HPDE6-E6E7 (cell line): Measurements from ENCODE around the gene INPP1.
"Not testable (repeated sequence)": the region's sequence is repeated elsewhere in the genome, so short reads cannot be mapped to it uniquely, and the experiment has no call there.

Experiments
- DNase-seq: peaks from one replicate; pipeline ENCODE4 v3.0.0; 2011; ENCODE audit warnings: missing footprints; ENCODE audit errors: extremely low spot score

Gene INPP1

GRCh38 chr2:190333928-190334327 is 9.5 kb upstream of the INPP1 start:
- no peak for DNase-seq

DNA sequence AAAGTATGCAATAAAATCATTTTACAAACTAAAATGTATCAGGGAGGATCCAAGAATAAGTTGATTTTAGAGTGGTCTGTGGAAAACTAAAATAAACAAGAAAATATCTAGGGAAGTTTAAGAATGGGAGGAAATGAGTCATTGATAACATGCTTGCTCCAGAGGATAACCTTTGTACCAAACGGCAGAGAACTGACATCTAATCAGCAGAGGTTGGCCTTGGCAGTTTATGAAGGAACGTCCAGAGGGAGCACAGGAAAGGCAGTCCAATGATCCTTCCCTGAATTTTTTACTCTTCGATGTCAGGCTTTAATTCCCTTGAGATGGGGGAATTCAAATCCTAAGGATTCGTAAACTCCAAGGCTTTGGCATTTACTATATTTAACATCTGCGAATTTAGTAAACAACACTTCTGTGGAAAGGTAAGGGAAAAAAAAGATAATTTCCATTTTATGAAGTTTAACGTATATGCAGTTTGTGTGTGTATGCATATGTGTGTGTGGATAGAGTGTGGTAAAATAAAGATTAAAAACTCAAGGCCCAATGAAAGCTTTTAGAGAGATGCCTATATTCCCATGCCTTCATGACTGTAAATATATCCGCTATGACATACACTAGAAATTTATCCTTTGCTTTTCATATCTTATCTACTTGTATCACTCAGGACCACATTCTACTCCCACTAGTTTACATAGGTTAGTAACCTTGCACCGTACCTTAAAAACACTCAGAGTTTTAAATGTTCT is 8.7 kb upstream of the INPP1 start:
- DNase-seq: no peak

DNA sequence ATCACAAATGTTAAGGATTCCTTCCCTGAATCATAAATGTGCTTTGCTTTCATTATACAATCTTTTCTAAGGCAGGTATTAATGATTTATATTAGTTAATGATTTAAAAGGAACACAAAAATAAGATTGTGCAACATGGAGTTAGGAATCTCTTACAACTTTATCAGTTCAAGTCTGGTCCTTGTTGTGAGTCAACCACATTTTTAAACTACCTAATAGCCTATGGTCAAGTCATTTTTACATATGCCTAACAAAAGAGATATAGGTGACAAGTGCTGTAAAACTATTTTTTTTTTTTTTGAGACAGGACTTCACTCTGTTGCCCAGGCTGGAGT is 8.2 kb upstream of the INPP1 start:
- DNase-seq: no peak

- not testable (repeated sequence) for DNase-seq
These were observed 7.8 kb upstream of the INPP1 start for GRCh38 chr2:190335584-190335983.

- no peak for DNase-seq
These were observed 7.0 kb upstream of the INPP1 start for GRCh38 chr2:190336420-190336819.

DNA sequence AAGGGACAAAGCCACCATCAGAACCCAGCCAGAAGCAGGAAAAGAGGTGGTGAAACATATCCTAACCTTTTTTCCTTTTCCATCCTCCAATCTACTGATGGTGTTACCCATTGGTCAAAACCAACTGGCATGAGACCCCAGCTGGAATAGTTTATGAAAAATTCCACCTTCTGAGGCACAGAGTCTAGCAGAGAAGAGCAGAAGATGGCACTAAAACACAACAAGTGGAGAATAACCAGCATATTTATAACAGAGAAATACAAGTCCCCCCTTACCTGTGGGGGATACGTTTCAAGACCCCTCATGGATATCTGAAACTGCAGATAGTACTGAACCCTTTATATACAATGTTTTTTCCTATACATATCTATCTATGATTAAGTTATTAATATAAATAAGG is 4.9 kb upstream of the INPP1 start:
- no peak for DNase-seq

DNA sequence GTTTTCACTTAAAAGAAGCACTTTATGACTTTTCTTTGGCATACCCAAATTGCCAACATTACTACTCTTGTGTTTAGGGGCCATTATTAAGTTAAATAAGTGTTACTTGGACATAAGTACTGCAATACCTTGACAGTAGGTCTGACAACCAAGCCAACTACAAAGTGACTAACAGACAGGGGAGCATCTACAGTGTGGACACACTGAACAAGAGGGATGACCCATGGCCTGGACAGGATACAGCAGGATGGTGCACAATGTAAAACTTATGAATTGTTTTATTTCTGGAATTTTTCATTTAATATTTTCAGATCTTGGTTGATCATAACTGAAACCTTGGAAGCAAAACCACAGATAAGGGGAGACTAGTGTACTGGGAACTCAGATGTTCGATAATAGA is 4.0 kb upstream of the INPP1 start:
- DNase-seq: no peak

DNA sequence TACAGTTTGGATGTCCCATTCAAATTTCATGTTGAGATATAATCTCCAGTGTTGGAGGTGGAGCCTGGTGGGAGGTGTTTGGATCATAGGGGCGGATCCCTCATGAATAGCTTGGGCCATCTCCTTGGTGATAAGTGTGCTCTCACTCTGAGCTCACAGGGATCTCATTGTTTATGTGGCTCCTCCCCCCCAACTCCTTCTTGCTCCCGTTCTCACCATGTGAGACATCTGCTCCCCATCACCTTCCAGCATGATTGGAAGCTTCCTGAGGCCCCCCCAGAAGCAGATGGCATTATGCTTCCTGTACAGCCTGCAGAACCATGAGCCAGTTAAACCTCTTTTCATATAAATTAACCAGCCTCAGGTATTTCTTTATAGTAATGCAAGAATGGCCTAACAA is 3.0 kb upstream of the INPP1 start:
- no peak for DNase-seq

DNA sequence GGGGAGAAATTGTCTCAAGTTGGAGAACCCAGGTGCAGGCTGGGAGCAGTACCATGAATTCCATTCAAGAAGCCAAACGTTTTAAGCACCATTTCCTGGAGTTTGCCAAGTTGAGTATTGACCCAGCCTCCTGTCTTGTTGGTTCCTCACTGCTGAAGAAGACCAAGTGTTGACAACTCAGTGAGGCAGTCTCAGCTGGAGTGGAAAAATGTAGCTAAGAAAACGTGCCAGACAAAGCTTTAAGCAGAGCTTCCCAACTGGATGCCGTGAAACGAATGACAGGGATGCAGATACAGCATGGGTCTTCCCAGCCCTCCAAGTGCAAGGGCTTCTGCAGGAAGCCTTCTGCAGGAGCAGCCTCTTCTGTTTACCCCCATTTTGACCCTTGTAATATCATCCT is 778 bp upstream of the INPP1 start:
- no peak for DNase-seq

DNA sequence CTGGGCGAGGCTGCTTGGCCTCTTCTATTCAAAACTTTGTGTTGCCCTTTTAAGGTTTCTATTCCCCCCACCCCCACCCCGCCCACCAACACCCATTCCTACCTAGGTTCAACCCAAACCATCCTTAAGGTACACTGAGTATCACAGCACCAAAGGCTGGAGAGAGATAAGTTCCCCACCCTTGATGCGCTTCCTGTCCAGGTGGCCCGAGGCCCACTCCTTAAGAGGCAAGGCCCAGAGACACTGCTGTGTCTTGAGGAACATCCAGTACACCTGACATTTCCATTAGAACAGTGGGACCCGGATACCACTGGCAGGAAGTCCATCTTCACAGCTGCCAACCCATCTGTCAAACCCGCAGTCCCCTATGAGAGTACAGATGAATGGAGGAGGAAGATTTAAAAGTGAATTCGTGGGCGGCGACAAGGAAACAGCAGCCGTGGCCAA is 277 bp upstream of the INPP1 start:
- DNase-seq: no peak

DNA sequence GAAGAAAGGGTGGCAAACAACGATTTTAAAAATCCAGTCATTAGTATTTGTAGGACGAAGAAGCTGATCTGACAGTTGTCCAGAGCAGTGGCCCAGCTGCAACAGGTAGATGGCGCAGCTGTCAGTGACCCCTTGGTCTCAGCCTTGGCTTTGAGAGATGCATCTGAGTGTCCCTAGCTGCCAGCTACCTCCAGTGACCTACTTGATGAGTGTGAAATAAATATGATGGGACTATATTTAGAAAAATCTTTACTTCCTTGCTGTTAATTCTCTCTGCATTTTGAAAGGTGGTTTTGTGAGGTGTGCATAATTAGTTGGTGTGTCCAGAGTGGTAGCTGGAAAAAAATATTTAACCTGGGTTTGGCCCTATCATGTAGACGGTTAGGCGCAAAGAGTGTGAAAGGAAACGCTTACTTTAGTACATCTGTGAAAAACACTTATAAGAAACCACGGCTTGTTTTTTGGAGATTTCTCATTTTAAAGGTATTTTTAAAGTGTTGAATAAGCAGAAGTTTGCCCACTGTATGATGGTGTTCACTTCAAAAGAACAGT is 963 bp downstream of the INPP1 start:
- DNase-seq: peak; percentile 29

DNA sequence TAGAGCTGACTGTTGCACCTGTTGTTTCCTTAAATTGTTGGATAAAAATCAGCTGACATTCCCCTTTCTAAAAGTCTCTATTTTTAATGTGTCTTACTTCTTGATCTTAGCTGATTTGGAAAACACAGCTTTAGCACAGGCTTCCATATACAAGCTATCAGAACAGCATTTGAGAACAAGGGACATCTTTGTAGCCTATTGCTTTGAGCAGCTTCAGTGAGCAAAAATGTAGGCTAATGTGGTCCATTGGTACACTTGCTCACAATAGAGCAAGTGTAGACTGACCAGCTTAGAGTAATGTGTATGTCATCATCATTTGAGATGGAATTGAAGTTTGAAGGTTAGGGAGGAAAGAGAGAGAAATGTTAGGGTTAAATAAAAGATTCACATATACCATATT is 7.0 kb downstream of the INPP1 start:
- no peak for DNase-seq

- DNase-seq: no peak
These were observed 8.6 kb downstream of the INPP1 start for GRCh38 chr2:190351955-190352354.

GRCh38 chr2:190352668-190353536 is 9.5 kb downstream of the INPP1 start:
- no peak for DNase-seq

- DNase-seq: no peak
These were observed 10.1 kb downstream of the INPP1 start for GRCh38 chr2:190353537-190353899.

DNA sequence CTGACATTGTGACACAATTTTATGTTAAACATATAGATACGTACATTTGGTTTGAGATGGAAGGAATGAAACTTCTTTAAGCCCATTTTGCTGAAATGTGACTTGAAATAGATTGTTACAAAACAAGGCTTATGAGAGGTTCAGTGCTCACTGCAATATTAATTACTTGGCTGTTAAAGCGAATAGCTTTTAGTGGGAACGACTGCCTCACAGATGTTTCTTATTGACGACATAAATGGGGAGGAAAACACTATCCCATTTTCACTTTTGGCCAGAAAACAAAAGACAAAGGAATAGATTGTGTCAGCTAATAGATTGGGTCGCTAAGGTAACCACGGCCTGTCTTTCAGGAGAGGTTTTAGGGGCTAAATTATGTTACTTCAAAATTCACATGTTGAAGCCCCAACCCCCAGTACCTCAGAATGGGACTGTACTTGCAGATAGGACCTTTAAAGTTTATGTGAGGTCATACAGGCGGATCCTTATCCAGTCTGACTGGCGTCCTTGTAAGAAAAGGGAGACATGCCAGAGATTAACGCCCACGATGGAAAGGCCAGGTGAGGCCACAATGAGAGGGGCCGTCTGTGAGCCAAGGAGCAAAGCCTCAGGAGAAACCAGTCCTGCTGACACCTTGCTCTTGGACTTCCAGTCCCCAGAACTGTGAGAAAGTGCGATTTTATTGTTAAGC is 10.8 kb downstream of the INPP1 start:
- no peak for DNase-seq

DNA sequence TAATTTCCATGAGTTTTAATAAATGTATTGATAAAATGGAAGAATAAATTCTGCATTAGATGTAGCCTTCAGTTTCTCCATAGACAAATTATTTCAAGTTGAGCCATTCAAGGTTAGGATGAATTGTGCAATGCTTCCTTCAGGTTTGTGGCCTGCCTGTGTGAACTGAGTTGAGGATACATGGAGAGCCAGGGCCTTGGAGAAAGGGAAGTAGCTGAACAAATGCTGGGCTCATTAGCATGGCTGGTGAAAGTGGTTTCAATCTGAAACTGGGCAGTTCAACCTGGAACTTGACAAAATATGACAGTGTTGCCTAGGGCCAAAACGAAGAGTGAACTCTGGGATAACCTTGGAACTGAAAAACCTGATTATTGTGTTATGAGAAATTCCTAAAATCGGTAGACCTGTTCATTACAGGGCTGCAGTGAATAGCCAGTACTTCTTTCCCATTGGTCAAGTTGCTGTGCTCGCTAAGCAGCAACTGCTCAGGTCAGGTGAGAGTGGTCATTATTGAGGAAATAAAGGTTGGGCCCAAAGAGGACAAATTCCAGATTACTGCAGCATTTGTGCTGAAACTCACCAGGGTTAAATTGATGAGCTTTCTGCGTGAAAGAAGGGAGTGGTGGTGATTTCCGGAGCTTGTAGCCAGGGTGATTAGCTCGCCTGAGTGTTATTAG is 12.7 kb downstream of the INPP1 start:
- DNase-seq: no peak

DNA sequence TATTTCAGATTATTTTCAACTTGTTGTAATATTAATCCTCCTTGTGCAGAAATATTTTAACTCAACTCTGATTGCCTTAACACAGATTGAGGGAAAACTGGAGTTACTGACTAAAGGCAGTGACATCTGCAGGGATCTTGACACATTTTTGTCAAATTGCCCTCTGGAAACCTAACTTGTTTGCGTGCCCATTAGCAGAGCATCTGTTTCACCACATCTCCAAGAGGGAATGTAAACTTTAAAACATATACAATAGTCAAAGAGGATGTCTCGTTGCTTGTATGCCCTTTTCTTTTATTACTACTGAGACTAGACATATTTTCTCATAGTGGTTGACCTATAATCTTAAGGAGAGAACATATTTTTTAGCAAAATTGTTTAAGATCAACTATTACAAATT is 14.2 kb downstream of the INPP1 start:
- no peak for DNase-seq

DNA sequence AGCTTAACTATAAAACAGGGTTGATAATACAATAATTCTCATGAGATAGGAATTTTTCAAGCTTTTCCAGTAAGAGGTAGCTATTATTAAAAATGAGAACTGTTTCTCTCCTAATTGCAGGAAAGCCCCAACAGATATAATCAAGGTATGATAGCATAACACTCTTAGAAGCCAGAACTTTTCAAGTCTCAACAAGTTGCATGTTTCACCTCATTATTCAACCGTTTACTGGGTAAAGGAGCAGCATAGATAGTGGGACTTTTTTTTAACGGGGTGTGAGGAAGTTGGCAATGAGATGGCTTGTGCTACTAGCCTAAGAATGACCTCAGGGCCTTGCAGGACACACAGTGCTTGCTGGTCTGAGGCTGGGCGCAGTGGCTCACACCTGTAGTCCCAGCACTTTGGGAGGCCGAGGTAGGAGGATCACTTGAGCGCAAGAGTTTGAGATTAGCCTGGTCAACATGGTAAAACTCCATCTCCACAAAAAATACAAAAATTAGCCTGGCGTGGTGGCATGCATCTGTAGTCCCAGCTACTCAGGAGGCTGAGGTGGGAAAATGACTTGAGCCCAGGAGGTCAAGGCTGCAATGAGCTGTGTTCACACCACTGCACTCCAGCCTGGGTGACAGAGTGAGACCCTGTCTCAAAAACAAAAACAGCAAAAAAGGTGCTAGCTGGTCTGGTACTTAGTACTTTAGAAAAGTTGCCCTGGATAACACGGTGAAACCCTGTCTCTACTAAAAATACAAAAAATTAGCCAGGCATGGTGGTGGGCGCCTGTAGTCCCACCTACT is 15.5 kb downstream of the INPP1 start:
- peak; percentile 66 for DNase-seq

GRCh38 chr2:190360561-190360960 is 17.2 kb downstream of the INPP1 start:
- no peak for DNase-seq

DNA sequence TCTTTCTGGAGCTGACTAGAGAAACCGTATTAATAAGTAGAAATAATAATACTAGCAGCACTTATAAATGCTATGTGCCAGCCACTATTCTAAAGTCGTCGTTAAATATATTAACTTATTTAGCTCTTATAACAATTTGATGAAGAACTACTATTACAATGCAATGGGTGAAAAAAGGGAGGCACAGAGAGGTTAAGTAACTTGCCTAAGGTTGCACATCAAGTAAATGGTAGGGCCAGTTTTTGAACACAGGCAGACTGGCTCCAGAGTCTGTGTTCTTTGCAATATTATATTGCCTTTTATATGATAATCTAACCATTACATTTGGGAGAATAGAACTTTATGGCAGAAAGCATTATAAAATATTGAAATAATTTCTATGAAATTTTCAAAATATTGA is 17.6 kb downstream of the INPP1 start:
- DNase-seq: no peak
